PC-9 (cell line): ENCODE results near the gene ADARB2.

Experiments
- EZH2 ChIP-seq: fragments of 200-600 bp; sonication (generic); IDR thresholded peaks from 2 replicates; pipeline ENCODE4 v1.8.0; 2017; ENCODE audit warnings: antibody characterized with exemption, low read depth
- TF ChIP-seq, protein P1 (sequence below): fragments of 200-600 bp; sonication (generic); conservative IDR thresholded peaks from 2 replicates; pipeline ENCODE4 v1.6.1; 2017; ENCODE audit warnings: mixed run types, antibody characterized with exemption, mild to moderate bottlenecking, moderate library complexity

DNA sequence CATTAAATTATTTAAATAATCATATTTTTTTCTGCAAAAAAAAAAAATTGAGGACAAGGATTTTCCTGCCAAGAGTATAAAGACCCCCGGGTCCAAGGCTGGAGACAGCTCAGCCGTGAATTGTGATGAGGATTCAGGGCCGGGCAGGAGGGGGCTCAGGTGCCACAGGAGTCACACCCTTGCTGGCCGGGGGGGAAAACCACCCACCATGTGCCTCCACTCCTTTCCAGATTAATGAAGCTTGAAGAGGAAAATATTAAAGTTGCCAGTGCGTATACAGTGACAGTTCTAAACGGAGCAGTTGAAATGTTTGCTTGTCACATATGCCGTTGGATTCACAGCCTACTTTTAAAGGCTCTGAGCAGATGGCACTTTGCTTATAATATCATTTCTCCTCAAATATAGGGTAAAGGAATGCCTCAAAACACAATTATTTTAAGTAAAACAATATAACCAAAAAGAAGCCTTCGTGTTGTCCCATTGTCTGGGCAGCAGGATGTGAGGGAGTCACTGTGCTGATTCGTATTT is 49.6 kb downstream of the ADARB2 start:
- TF ChIP-seq, protein P1, sequence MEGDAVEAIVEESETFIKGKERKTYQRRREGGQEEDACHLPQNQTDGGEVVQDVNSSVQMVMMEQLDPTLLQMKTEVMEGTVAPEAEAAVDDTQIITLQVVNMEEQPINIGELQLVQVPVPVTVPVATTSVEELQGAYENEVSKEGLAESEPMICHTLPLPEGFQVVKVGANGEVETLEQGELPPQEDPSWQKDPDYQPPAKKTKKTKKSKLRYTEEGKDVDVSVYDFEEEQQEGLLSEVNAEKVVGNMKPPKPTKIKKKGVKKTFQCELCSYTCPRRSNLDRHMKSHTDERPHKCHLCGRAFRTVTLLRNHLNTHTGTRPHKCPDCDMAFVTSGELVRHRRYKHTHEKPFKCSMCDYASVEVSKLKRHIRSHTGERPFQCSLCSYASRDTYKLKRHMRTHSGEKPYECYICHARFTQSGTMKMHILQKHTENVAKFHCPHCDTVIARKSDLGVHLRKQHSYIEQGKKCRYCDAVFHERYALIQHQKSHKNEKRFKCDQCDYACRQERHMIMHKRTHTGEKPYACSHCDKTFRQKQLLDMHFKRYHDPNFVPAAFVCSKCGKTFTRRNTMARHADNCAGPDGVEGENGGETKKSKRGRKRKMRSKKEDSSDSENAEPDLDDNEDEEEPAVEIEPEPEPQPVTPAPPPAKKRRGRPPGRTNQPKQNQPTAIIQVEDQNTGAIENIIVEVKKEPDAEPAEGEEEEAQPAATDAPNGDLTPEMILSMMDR, result no peak
- no peak for TF ChIP-seq EZH2
